Brain microvascular endothelial cell (primary cell): ENCODE results near the gene ADAMTS18.
A peak's percentile ranks its signal among the peaks of the same experiment; 100 is the strongest.

Experiments
- DNase-seq: peaks from one replicate; pipeline ENCODE4 v3.0.0-alpha.2; 2020
- H3K27ac ChIP-seq: fragments of 250-450 bp; sonication (Bioruptor Pico); 2 replicates; pipeline ENCODE4 v1.5.1; 2020; ENCODE audit warnings: mild to moderate bottlenecking, moderate library complexity
- H3K27me3 ChIP-seq: fragments of 250-450 bp; sonication (Bioruptor Pico); replicated peaks from 2 replicates; pipeline ENCODE4 v1.5.1; 2020; ENCODE audit warnings: mild to moderate bottlenecking
- H3K36me3 ChIP-seq: fragments of 250-450 bp; sonication (Bioruptor Pico); replicated peaks from 2 replicates; pipeline ENCODE4 v1.5.1; 2020; ENCODE audit warnings: mild to moderate bottlenecking
- H3K4me3 ChIP-seq: 2 replicates; pipeline ENCODE4 v1.5.1; 2011; ENCODE audit warnings: low read depth, mild to moderate bottlenecking, control low read depth, low read length, moderate library complexity
- CTCF ChIP-seq: IDR thresholded peaks from 2 replicates; pipeline ENCODE4 v1.5.1; 2011; ENCODE audit warnings: low read depth, mild to moderate bottlenecking, moderate library complexity, low read length, control low read depth, inconsistent platforms; ENCODE audit errors: missing control alignments
- in situ Hi-C: cut with HindIII; loops from 2 replicates; pipeline ENCODE4 v1.10.0; 2017; ENCODE audit warnings: low sequenced_read_pairs, low pct_ligation_motif_present

Gene ADAMTS18

GRCh38 chr16:77299395-77299794 lies 135.4 kb downstream of the ADAMTS18 start:
- no peak for DNase-seq
- in situ Hi-C loops: no loop called here
- no peak overlapping the region for H3K4me3 ChIP-seq
- TF ChIP-seq CTCF: no peak
- no peaks in the 10 kb centered on the region for H3K36me3 ChIP-seq
- no peaks in the 10 kb centered on the region for H3K27me3 ChIP-seq
- peak overlapping the region; percentile 87 for H3K27ac ChIP-seq

- no peak for TF ChIP-seq CTCF
- Histone ChIP-seq H3K27me3 (no peaks in the 10 kb centered on the region), H3K36me3 (no peaks in the 10 kb centered on the region), H3K4me3 (no peak overlapping the region), H3K27ac (peak overlapping the region; percentile 87)
- peak; percentile 98 for DNase-seq
- in situ Hi-C loops: no loop called here
Measured at GRCh38 chr16:77298418-77299360, 136.1 kb downstream of the ADAMTS18 start.

- Histone ChIP-seq H3K27ac (peak overlapping the region; percentile 87), H3K36me3 (no peaks in the 10 kb centered on the region), H3K27me3 (no peaks in the 10 kb centered on the region), H3K4me3 (no peak overlapping the region)
- in situ Hi-C loops: no loop called here
- peak; percentile 82 for DNase-seq
- no peak for TF ChIP-seq CTCF
Measured at GRCh38 chr16:77297996-77298395, 136.8 kb downstream of the ADAMTS18 start.

GRCh38 chr16:77295896-77296295 lies 138.9 kb downstream of the ADAMTS18 start:
- Histone ChIP-seq H3K27ac (no peak overlapping the region), H3K27me3 (no peaks in the 10 kb centered on the region), H3K36me3 (no peaks in the 10 kb centered on the region), H3K4me3 (no peak overlapping the region)
- no peak for TF ChIP-seq CTCF
- in situ Hi-C loops: no loop called here
- no peak for DNase-seq

- TF ChIP-seq CTCF: no peak
- Histone ChIP-seq H3K27ac (no peak overlapping the region), H3K27me3 (no peaks in the 10 kb centered on the region), H3K4me3 (no peak overlapping the region), H3K36me3 (no peaks in the 10 kb centered on the region)
- peak; percentile 59 for DNase-seq
- in situ Hi-C loops: no loop called here
Measured at GRCh38 chr16:77290451-77291115, 144.3 kb downstream of the ADAMTS18 start.
